SU-DHL-6 (cell line): ENCODE measurements around the gene TTL.

ENCODE experiments used
- H2AFZ ChIP-seq: fragments of 200-600 bp; sonication (generic); 2 replicates; pipeline ENCODE4 v1.6.1; 2014; ENCODE audit warnings: low read depth, mild to moderate bottlenecking, moderate library complexity, mixed read lengths, antibody characterized with exemption, low read length; ENCODE audit not compliant: severe bottlenecking
- H3F3A ChIP-seq: fragments of 200-600 bp; shearing (Covaris generic); 2 replicates; pipeline ENCODE4 v1.6.0; 2016; ENCODE audit warnings: antibody characterized with exemption, mild to moderate bottlenecking; ENCODE audit not compliant: insufficient read depth
- H3K27ac ChIP-seq: fragments of 200-600 bp; sonication (generic); 2 replicates; pipeline ENCODE4 v1.5.1; 2016; ENCODE audit warnings: low read depth, mild to moderate bottlenecking, low read length, moderate library complexity, mixed read lengths
- H3K27me3 ChIP-seq: fragments of 200-600 bp; sonication (generic), shearing (Covaris generic); 2 replicates; pipeline ENCODE4 v1.6.0; 2014; ENCODE audit warnings: mild to moderate bottlenecking, low read length
- H3K36me3 ChIP-seq: fragments of 200-600 bp; sonication (generic); 2 replicates; pipeline ENCODE4 v1.6.1; 2014; ENCODE audit warnings: mild to moderate bottlenecking, low read length, mixed read lengths
- H3K4me2 ChIP-seq: fragments of 300-600, 200-600 bp; shearing (Covaris generic), sonication (generic); 2 replicates; pipeline ENCODE4 v1.6.0; 2014; ENCODE audit warnings: low read length, low read depth, mild to moderate bottlenecking; ENCODE audit not compliant: poor library complexity, severe bottlenecking
- H3K4me3 ChIP-seq: fragments of 200-600 bp; sonication (generic); 2 replicates; pipeline ENCODE4 v1.5.1; 2014; ENCODE audit warnings: antibody characterized with exemption, low read length, mild to moderate bottlenecking, mixed read lengths; ENCODE audit not compliant: insufficient read depth, poor library complexity, severe bottlenecking
- H3K79me2 ChIP-seq: fragments of 200-600 bp; sonication (generic); 2 replicates; pipeline ENCODE4 v1.6.1; 2014; ENCODE audit warnings: mild to moderate bottlenecking, low read length, moderate library complexity; ENCODE audit not compliant: insufficient read depth
- H3K9ac ChIP-seq: fragments of 200-600 bp; sonication (generic); 2 replicates; pipeline ENCODE4 v1.7.0; 2014; ENCODE audit warnings: mild to moderate bottlenecking, low read length
- H3K9me2 ChIP-seq: fragments of 200-600 bp; sonication (generic); replicated peaks from 2 replicates; pipeline ENCODE4 v1.6.1; 2014; ENCODE audit warnings: low read length; ENCODE audit not compliant: insufficient read depth
- H3K9me3 ChIP-seq: fragments of 200-600 bp; sonication (generic); 2 replicates; pipeline ENCODE4 v1.6.1; 2014; ENCODE audit warnings: low read length, mixed read lengths; ENCODE audit not compliant: insufficient read depth
- H4K20me1 ChIP-seq: fragments of 200-600 bp; sonication (generic); 2 replicates; pipeline ENCODE4 v1.6.1; 2014; ENCODE audit warnings: low read depth, mild to moderate bottlenecking, antibody characterized with exemption, low read length, moderate library complexity, mixed read lengths
- CTCF ChIP-seq: fragments of 200-600 bp; sonication (generic); IDR thresholded peaks from one replicate; pipeline ENCODE4 v1.5.1; 2017; ENCODE audit warnings: antibody characterized with exemption, mild to moderate bottlenecking, low read length, moderate library complexity; ENCODE audit not compliant: insufficient read depth, poor library complexity, severe bottlenecking
- EZH2phosphoT487 ChIP-seq: fragments of 200-600 bp; sonication (generic), shearing (Covaris generic); conservative IDR thresholded peaks from 2 replicates; pipeline ENCODE4 v1.6.1; 2018; ENCODE audit warnings: mild to moderate bottlenecking, antibody characterized with exemption, low read length, moderate library complexity, mixed read lengths

The TTL gene

GRCh38 chr2:112516801-112517200 lies 34.8 kb downstream of the TTL start:
- Histone ChIP-seq H3K4me2 (no peak overlapping the region), H3K4me3 (no peak overlapping the region), H3K9ac (no peak overlapping the region), H3K79me2 (no peaks in the 10 kb centered on the region), H3K27ac (no peak overlapping the region), H4K20me1 (no peaks in the 10 kb centered on the region), H3K9me3 (no peaks in the 10 kb centered on the region), H3K36me3 (peaks cover 25% of the 10 kb centered on the region), H3F3A (no peaks in the 10 kb centered on the region), H3K9me2 (no peaks in the 10 kb centered on the region), H3K27me3 (no peaks in the 10 kb centered on the region), H2AFZ (no peak overlapping the region)
- TF ChIP-seq EZH2phosphoT487 (no peak), CTCF (no peak)

GRCh38 chr2:112518807-112519206 lies 36.9 kb downstream of the TTL start:
- no peak for TF ChIP-seq EZH2phosphoT487
- no peak for TF ChIP-seq CTCF

GRCh38 chr2:112519506-112519905 lies 37.5 kb downstream of the TTL start:
- Histone ChIP-seq H2AFZ (no peak overlapping the region), H3K79me2 (no peaks in the 10 kb centered on the region), H3K9me3 (no peaks in the 10 kb centered on the region), H3K36me3 (peaks cover 11% of the 10 kb centered on the region; the same call in 1 of the 2 replicates), H3K9ac (no peak overlapping the region), H3K4me3 (no peak overlapping the region), H3K27me3 (no peaks in the 10 kb centered on the region), H3K4me2 (no peak overlapping the region), H3K27ac (no peak overlapping the region), H4K20me1 (no peaks in the 10 kb centered on the region), H3K9me2 (no peaks in the 10 kb centered on the region), H3F3A (no peaks in the 10 kb centered on the region)
- TF ChIP-seq EZH2phosphoT487 (no peak), CTCF (no peak)

More at GRCh38 chr2:112518807-112519206, 36.9 kb downstream of the TTL start:
- no peak overlapping the region for H3K9ac ChIP-seq
- no peaks in the 10 kb centered on the region for H4K20me1 ChIP-seq
- H3K27ac ChIP-seq, result no peak overlapping the region
- H3K27me3 ChIP-seq, result no peaks in the 10 kb centered on the region
- no peak overlapping the region for H3K4me2 ChIP-seq
- no peaks in the 10 kb centered on the region for H3K79me2 ChIP-seq
- H2AFZ ChIP-seq, result no peak overlapping the region
- H3K9me3 ChIP-seq, result no peaks in the 10 kb centered on the region
- no peak overlapping the region for H3K4me3 ChIP-seq
- H3F3A ChIP-seq, result no peaks in the 10 kb centered on the region
- H3K36me3 ChIP-seq, result peaks cover 14% of the 10 kb centered on the region; the same call in 1 of the 2 replicates
- H3K9me2 ChIP-seq, result no peaks in the 10 kb centered on the region
